Stomach (tissue), 9 donors: ENCODE data around the gene AIM2. TPM values are rescaled to one million over a fixed set of nuclear protein-coding genes. Genes with fewer than 3 reads are reported as not detected.

Experiments
- DNase-seq, 2 donors: peaks; one replicate each; pipeline versions ENCODE4 v3.0.0 to v3.0.0-alpha.2; 2013 to 2019
- H3K27ac ChIP-seq, 5 donors: fragments of 200-600 bp in 4 of 5; sonication (generic) in 4 of 5; one replicate each; pipeline ENCODE4 v1.5.1; 2013 to 2019; ENCODE audit warnings: mild to moderate bottlenecking in 1 of 5, moderate library complexity in 1 of 5
- H3K27me3 ChIP-seq, 3 donors: fragments of 200-600 bp; sonication (generic); one replicate each; pipeline ENCODE4 v1.5.1; 2017 to 2019; ENCODE audit warnings: mixed run types in 1 of 3
- H3K36me3 ChIP-seq, 4 donors: fragments of 200-600 bp; sonication (generic); 1 replicate in 3 of 4; 2 replicates in 1 of 4; pipeline ENCODE4 v1.5.1; 2016 to 2019
- H3K4me1 ChIP-seq, 4 donors: fragments of 200-600 bp; sonication (generic); one replicate each; pipeline ENCODE4 v1.5.1; 2016 to 2019
- H3K4me3 ChIP-seq, 4 donors: fragments of 200-600 bp; sonication (generic) in 3 of 4; one replicate each; pipeline ENCODE4 v1.5.1; 2016 to 2019; ENCODE audit warnings: mild to moderate bottlenecking in 1 of 4
- H3K9me3 ChIP-seq, 4 donors: fragments of 200-600 bp; sonication (generic); one replicate each; pipeline ENCODE4 v1.5.1; 2016 to 2019
- CTCF ChIP-seq, 7 experiments: fragments of 450-650 bp in 4 of 7; fragments of 200-600 bp in 3 of 7; sonication (generic) in 3 of 7; IDR thresholded peaks; one replicate each; pipeline ENCODE4 v1.5.1; 2016 to 2019; ENCODE audit warnings: antibody characterized with exemption in 7 of 7, control low read depth in 2 of 7, mild to moderate bottlenecking in 1 of 7
- EP300 ChIP-seq: sonication (generic); formaldehyde crosslinking; IDR thresholded peaks from one replicate; pipeline ENCODE4 v1.6.1; 2017; ENCODE audit warnings: antibody characterized with exemption
- POLR2A ChIP-seq, 4 donors: fragments of 450-650 bp; IDR thresholded peaks; one replicate each; pipeline ENCODE4 v1.6.1; 2016; ENCODE audit warnings: antibody characterized with exemption in 4 of 4, control low read depth in 2 of 4, mild to moderate bottlenecking in 1 of 4, moderate library complexity in 1 of 4
- POLR2AphosphoS5 ChIP-seq, 3 donors: sonication (generic); formaldehyde crosslinking; IDR thresholded peaks; one replicate each; pipeline ENCODE4 v1.6.1; 2016; ENCODE audit warnings: antibody characterized with exemption in 3 of 3
- WGBS, 5 donors: extraction: QIAGEN DNeasy Blood & Tissue Kit in 3 of 5; methylation state at CpG; one replicate each; pipeline versions ENCODE4 v1.1.5 to v1.1.7; 2013 to 2018; 5-methylcytosine and 5-hydroxymethylcytosine counted together
- intact Hi-C: fragments of 100-400 bp; cut with DNase I; formaldehyde crosslinking; loops from one replicate; pipeline ENCODE4 v1.15.1; 2023; ENCODE audit warnings: low total_unique reads
- polyA plus RNA-seq, 3 donors: library from polyadenylated mRNA; stranded (reverse); fragments of 200-250 nt; gene quantifications; one replicate each; pipeline ENCODE4 v1.2.3, GENCODE V29; 2013
- total RNA-seq, 5 donors: library from RNA; depleted of rRNA; stranded (reverse); fragments of >200 nt; gene quantifications; one replicate each; pipeline versions ENCODE4 v1.1.0 to v1.2.3, GENCODE V29; 2014 to 2016
- donor health status: healthy with polysubstance abuse.
- donor health status: Bipolar disorder and iron deficiency.
- donor health status: healthy.

The AIM2 gene
- total and polyA plus RNA-seq, 8 donors: 0.50 to 4.4 (median 1.6) TPM; not detected in 4

GRCh38 chr1:159084152-159084551 is 7.6 kb upstream of the AIM2 start:
- DNase-seq: no peak
- Histone ChIP-seq H3K4me3 (no peak overlapping the region), H3K27ac (peak overlapping the region in 2 of 5 donors; percentile 56 to 62), H3K36me3 (no peaks in the 10 kb centered on the region), H3K27me3 (no peaks in the 10 kb centered on the region), H3K9me3 (no peaks in the 10 kb centered on the region), H3K4me1 (no peaks in the 10 kb centered on the region)
- WGBS, 5 donors: 76 to 84% (median 83%) methylated on average over 3 of the region's 3 CpGs
- TF ChIP-seq POLR2A (IDR thresholded peaks at IDR 0.05) (no peak), CTCF (IDR thresholded peaks at IDR 0.05) (no peak), POLR2AphosphoS5 (IDR thresholded peaks at IDR 0.05) (no peak), EP300 (no peak)
- intact Hi-C loops: no loop called here

- DNase-seq: no peak
- WGBS, 5 donors: 74 to 97% (median 91%) methylated on average over 1 of the region's 1 CpG
- no peak for TF ChIP-seq EP300
- H3K4me1 ChIP-seq: no peaks in the 10 kb centered on the region
- H3K27me3 ChIP-seq: no peaks in the 10 kb centered on the region
- H3K4me3 ChIP-seq: no peak overlapping the region
- no peaks in the 10 kb centered on the region for H3K36me3 ChIP-seq
- H3K27ac ChIP-seq: no peak overlapping the region
- intact Hi-C loops: no loop called here
- no peaks in the 10 kb centered on the region for H3K9me3 ChIP-seq
Measured at GRCh38 chr1:159083013-159083412, 6.4 kb upstream of the AIM2 start.

- Histone ChIP-seq H3K4me3 (no peak overlapping the region), H3K27ac (no peak overlapping the region), H3K27me3 (no peaks in the 10 kb centered on the region), H3K9me3 (no peaks in the 10 kb centered on the region), H3K4me1 (no peaks in the 10 kb centered on the region), H3K36me3 (no peaks in the 10 kb centered on the region)
- TF ChIP-seq CTCF (IDR thresholded peaks at IDR 0.05) (no peak), POLR2AphosphoS5 (IDR thresholded peaks at IDR 0.05) (no peak), EP300 (no peak), POLR2A (IDR thresholded peaks at IDR 0.05) (no peak)
- intact Hi-C loops: no loop called here
- WGBS, 5 donors: 61 to 83% (median 76%) methylated on average over 1 of the region's 1 CpG
- DNase-seq: no peak
Measured at GRCh38 chr1:159081626-159082025, 5.1 kb upstream of the AIM2 start.

GRCh38 chr1:159079525-159079924 is 3.0 kb upstream of the AIM2 start:
- no peak for DNase-seq
- TF ChIP-seq CTCF (IDR thresholded peaks at IDR 0.05) (no peak), POLR2A (IDR thresholded peaks at IDR 0.05) (no peak), POLR2AphosphoS5 (IDR thresholded peaks at IDR 0.05) (no peak), EP300 (no peak)
- H3K4me1 ChIP-seq: no peaks in the 10 kb centered on the region
- no peaks in the 10 kb centered on the region for H3K27me3 ChIP-seq
- no peaks in the 10 kb centered on the region for H3K36me3 ChIP-seq
- H3K4me3 ChIP-seq: no peak overlapping the region
- no peak overlapping the region for H3K27ac ChIP-seq
- 74 to 94% (median 88%) methylated on average over 1 of the region's 1 CpG for WGBS, 5 donors
- intact Hi-C loops: loop anchor here (10.0 kb wide), 1 partner anchor 875 kb away; no protein-coding TSS in a partner anchor
- H3K9me3 ChIP-seq: no peaks in the 10 kb centered on the region

GRCh38 chr1:159077120-159077961 is 775 bp upstream of the AIM2 start:
- WGBS, 5 donors: 74 to 80% (median 78%) methylated on average over 12 of the region's 12 CpGs

More at GRCh38 chr1:159077120-159077961, 775 bp upstream of the AIM2 start:
- H3K27ac ChIP-seq: peak overlapping the region; percentile 6 to 84 (median 36)
- H3K4me1 ChIP-seq: no peaks in the 10 kb centered on the region
- TF ChIP-seq CTCF (IDR thresholded peaks at IDR 0.05) (no peak), EP300 (no peak), POLR2A (IDR thresholded peaks at IDR 0.05) (no peak), POLR2AphosphoS5 (IDR thresholded peaks at IDR 0.05) (no peak)
- no peaks in the 10 kb centered on the region for H3K9me3 ChIP-seq
- no peak overlapping the region for H3K4me3 ChIP-seq
- no peaks in the 10 kb centered on the region for H3K36me3 ChIP-seq
- no peaks in the 10 kb centered on the region for H3K27me3 ChIP-seq
- peak in 1 of 2 donors; percentile 49 for DNase-seq
- intact Hi-C loops: loop anchor here (10.0 kb wide), 1 partner anchor 873 kb away; no protein-coding TSS in a partner anchor
